Naive thymus-derived CD4-positive, alpha-beta T cell (primary cell): Measurements from ENCODE around the gene PLAGL2. TPM values are rescaled to one million over a fixed set of nuclear protein-coding genes. Genes with fewer than 3 reads are reported as not detected.
A peak's percentile ranks its signal among the peaks of the same experiment; 100 is the strongest.
"Not testable (repeated sequence)": the region's sequence is repeated elsewhere in the genome, so short reads cannot be mapped to it uniquely, and the experiment has no call there.

Experiments used
- ATAC-seq: fragments of 150-1000 bp; cut with Tn5 transposase; 2 replicates; pipeline ENCODE4 v1.10.0; 2021; ENCODE audit warnings: mild to moderate bottlenecking, moderate library complexity
- CTCF ChIA-PET: fragments of 350-600 bp; sonication (Branson Sonifier 250); formaldehyde crosslinking; loops from one replicate; lab custom pipeline; 2021; ENCODE audit warnings: antibody characterized with exemption; lab: Charles Lee
- POLR2A ChIA-PET: fragments of 350-600 bp; sonication (Branson Sonifier 250); formaldehyde crosslinking; loops from one replicate; lab custom pipeline; 2021; ENCODE audit warnings: antibody characterized with exemption, inconsistent platforms; lab: Charles Lee
- DNase-seq, 9 donors: peaks; one replicate each; pipeline versions ENCODE4 v3.0.0 to v3.0.0-alpha.2; 2020 to 2022; ENCODE audit warnings: mixed read lengths in 1 of 9
- H3K27ac ChIP-seq: one replicate; pipeline ENCODE4 v1.7.0; 2013; ENCODE audit warnings: mild to moderate bottlenecking, low read depth, low read length, moderate library complexity
- H3K27me3 ChIP-seq, 2 donors: one replicate each; pipeline ENCODE4 v1.7.0; 2013; ENCODE audit warnings: low read length in 2 of 2, mild to moderate bottlenecking in 2 of 2, moderate library complexity in 2 of 2; ENCODE audit not compliant: control insufficient read depth in 2 of 2, insufficient read depth in 2 of 2
- H3K36me3 ChIP-seq, 3 experiments: 1 replicate in 2 of 3; 2 replicates in 1 of 3; pipeline ENCODE4 v1.7.0; 2013; ENCODE audit warnings: low read length in 3 of 3, mild to moderate bottlenecking in 3 of 3, moderate library complexity in 1 of 3; ENCODE audit not compliant: insufficient read depth in 3 of 3, control insufficient read depth in 2 of 3
- H3K4me1 ChIP-seq, 2 donors: one replicate each; pipeline ENCODE4 v1.7.0; 2013; ENCODE audit warnings: low read length in 2 of 2, mild to moderate bottlenecking in 2 of 2, moderate library complexity in 1 of 2; ENCODE audit not compliant: control insufficient read depth in 2 of 2, insufficient read depth in 2 of 2
- H3K4me3 ChIP-seq: 2 replicates; pipeline ENCODE4 v1.7.0; 2013; ENCODE audit warnings: mild to moderate bottlenecking, low read length
- H3K9me3 ChIP-seq, 3 experiments: 1 replicate in 2 of 3; 2 replicates in 1 of 3; pipeline ENCODE4 v1.7.0; 2013; ENCODE audit warnings: low read length in 3 of 3; ENCODE audit not compliant: control insufficient read depth in 2 of 3
- H3K27ac Mint-ChIP-seq, 9 donors: one replicate each; pipeline ENCODE4 v1.8.0; 2020 to 2022; ENCODE audit warnings: mixed read lengths in 9 of 9, mild to moderate bottlenecking in 8 of 9, moderate library complexity in 5 of 9, inconsistent platforms in 2 of 9
- H3K27me3 Mint-ChIP-seq, 5 donors: one replicate each; pipeline ENCODE4 v1.8.0; 2021 to 2022; ENCODE audit warnings: mixed read lengths in 5 of 5, mild to moderate bottlenecking in 1 of 5
- H3K36me3 Mint-ChIP-seq, 5 donors: one replicate each; pipeline ENCODE4 v1.8.0; 2020 to 2022; ENCODE audit warnings: mixed read lengths in 5 of 5, mild to moderate bottlenecking in 3 of 5, inconsistent platforms in 1 of 5
- H3K4me1 Mint-ChIP-seq, 7 donors: one replicate each; pipeline ENCODE4 v1.8.0; 2020 to 2022; ENCODE audit warnings: mixed read lengths in 7 of 7, mild to moderate bottlenecking in 3 of 7, inconsistent platforms in 1 of 7
- H3K4me3 Mint-ChIP-seq, 10 donors: one replicate each; pipeline ENCODE4 v1.8.0; 2020 to 2022; ENCODE audit warnings: mild to moderate bottlenecking in 10 of 10, mixed read lengths in 10 of 10, moderate library complexity in 6 of 10, inconsistent platforms in 2 of 10
- H3K9me3 Mint-ChIP-seq, 11 donors: one replicate each; pipeline ENCODE4 v1.8.0; 2020 to 2022; ENCODE audit warnings: mixed read lengths in 11 of 11, mild to moderate bottlenecking in 4 of 11, inconsistent platforms in 1 of 11, moderate library complexity in 1 of 11
- intact Hi-C, 2 donors: fragments of 100-400 bp; cut with micrococcal nuclease; formaldehyde crosslinking; loops; one replicate each; pipeline ENCODE4 v1.15.1; 2023
- polyA plus RNA-seq, 2 donors: library from polyadenylated mRNA; unstranded; fragments of 300-500 nt; fragmentation: Illumina TruSeq; gene quantifications; one replicate each; pipeline ENCODE4 v1.2.3, GENCODE V29; 2021
- total RNA-seq, 6 experiments: library from RNA in 5 of 6; stranded (reverse) in 5 of 6; gene quantifications; 1 replicate in 5 of 6; 2 replicates in 1 of 6; pipeline ENCODE4 v1.2.3 and lab custom pipeline; 2021 to 2026

The PLAGL2 gene
- total and polyA plus RNA-seq, 7 experiments from 2014 or later, result 3.1 to 30.1 (median 16.4) TPM

DNA sequence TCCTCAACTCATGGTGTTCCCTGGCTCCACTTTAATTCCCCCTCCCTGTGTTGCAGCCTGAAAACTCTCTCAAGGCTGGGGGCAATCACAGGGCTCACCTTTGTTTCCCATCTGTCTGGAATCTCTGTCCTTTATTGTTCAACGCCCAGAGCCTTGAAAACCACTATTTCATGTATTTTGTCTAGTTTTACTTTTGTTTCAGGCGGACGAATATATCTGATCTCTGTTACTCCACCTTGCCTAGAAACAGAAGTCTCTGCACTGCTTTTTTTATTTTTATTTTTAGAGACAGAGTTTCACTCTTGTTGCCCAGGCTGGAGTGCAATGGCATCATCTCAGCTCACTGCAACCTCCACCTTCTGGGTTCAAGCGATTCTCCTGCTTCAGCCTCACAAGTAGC is 27.6 kb downstream of the PLAGL2 start:
- Mint-ChIP-seq H3K4me1 (peaks cover 0 to 6% (median 2%) of the 10 kb centered on the region in 7 donors), H3K27ac (no peak overlapping the region), H3K36me3 (peaks cover 0 to 4% (median 2%) of the 10 kb centered on the region in 5 donors), H3K4me3 (no peak overlapping the region), H3K27me3 (no peaks in the 10 kb centered on the region), H3K9me3 (no peaks in the 10 kb centered on the region)
- Histone ChIP-seq H3K36me3 (no peaks in the 10 kb centered on the region), H3K9me3 (no peaks in the 10 kb centered on the region), H3K4me1 (no peaks in the 10 kb centered on the region), H3K27ac (no peak overlapping the region), H3K4me3 (no peak overlapping the region), H3K27me3 (no peaks in the 10 kb centered on the region)
- ATAC-seq (no peak), DNase-seq (no peak)
- intact Hi-C loops, result no loop called here
- ChIA-PET POLR2A (no interaction called here), CTCF (interaction anchor here (0.7 kb wide), 1 partner anchor 11 kb away, joined by 3 read pairs; no protein-coding TSS in a partner anchor)

GRCh38 chr20:32179515-32179914 is 28.0 kb downstream of the PLAGL2 start:
- ChIA-PET POLR2A (no interaction called here), CTCF (no interaction called here)
- no peaks in the 10 kb centered on the region for H3K9me3 Mint-ChIP-seq
- intact Hi-C loops, result no loop called here
- H3K36me3 Mint-ChIP-seq, result peaks cover 0 to 4% (median 2%) of the 10 kb centered on the region in 5 donors
- no peak overlapping the region for H3K4me3 ChIP-seq
- H3K4me1 Mint-ChIP-seq, result peaks cover 0 to 3% (median 0%) of the 10 kb centered on the region in 7 donors
- H3K27ac ChIP-seq, result no peak overlapping the region
- no peaks in the 10 kb centered on the region for H3K27me3 ChIP-seq
- no peaks in the 10 kb centered on the region for H3K9me3 ChIP-seq
- DNase-seq, result no peak
- no peaks in the 10 kb centered on the region for H3K36me3 ChIP-seq
- H3K4me1 ChIP-seq, result no peaks in the 10 kb centered on the region
- no peak overlapping the region for H3K4me3 Mint-ChIP-seq
- no peak overlapping the region for H3K27ac Mint-ChIP-seq
- no peaks in the 10 kb centered on the region for H3K27me3 Mint-ChIP-seq
- ATAC-seq, result no peak

DNA sequence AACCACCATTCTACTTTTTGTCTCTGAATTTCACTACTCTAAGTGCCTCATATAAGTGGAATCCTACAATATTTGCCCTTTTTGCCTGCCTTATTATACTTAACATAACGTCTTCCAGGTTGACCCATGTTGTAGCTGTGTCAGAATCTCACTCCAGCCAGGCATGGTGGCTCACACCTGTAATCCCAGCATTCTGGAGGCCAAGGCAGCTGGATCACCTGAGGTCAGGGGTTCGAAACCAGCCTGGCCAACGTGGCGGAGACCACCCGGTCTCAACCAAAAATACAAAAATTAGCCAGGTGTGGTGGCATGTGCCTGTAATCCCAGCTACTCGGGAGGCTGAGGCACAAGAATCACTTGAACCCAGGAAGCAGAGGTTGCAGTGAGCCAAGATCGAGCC is 29.8 kb downstream of the PLAGL2 start:
- H3K9me3 Mint-ChIP-seq, H3K36me3 Mint-ChIP-seq, H3K9me3 ChIP-seq, H3K4me1 Mint-ChIP-seq, H3K36me3 ChIP-seq, ATAC-seq, H3K27me3 ChIP-seq, POLR2A ChIA-PET, H3K4me3 Mint-ChIP-seq, H3K27ac Mint-ChIP-seq, H3K27ac ChIP-seq, intact Hi-C loops, H3K27me3 Mint-ChIP-seq, DNase-seq, H3K4me1 ChIP-seq, H3K4me3 ChIP-seq, CTCF ChIA-PET: not testable (repeated sequence)

GRCh38 chr20:32168184-32168910 is 39.2 kb downstream of the PLAGL2 start:
- Histone ChIP-seq H3K27me3 (no peaks in the 10 kb centered on the region), H3K9me3 (no peaks in the 10 kb centered on the region), H3K36me3 (peaks cover 0 to 29% (median 7%) of the 10 kb centered on the region in 3 experiments), H3K27ac (no peak overlapping the region), H3K4me3 (no peak overlapping the region), H3K4me1 (no peaks in the 10 kb centered on the region)
- H3K4me1 Mint-ChIP-seq, result peaks cover 0 to 5% (median 0%) of the 10 kb centered on the region in 7 donors
- peak overlapping the region in 1 of 9 donors; percentile 22 for H3K27ac Mint-ChIP-seq
- H3K36me3 Mint-ChIP-seq, result peaks cover 5 to 37% (median 18%) of the 10 kb centered on the region in 5 donors
- intact Hi-C loops, result no loop called here
- no peaks in the 10 kb centered on the region for H3K27me3 Mint-ChIP-seq
- H3K4me3 Mint-ChIP-seq, result no peak overlapping the region
- peaks cover 0 to 5% (median 0%) of the 10 kb centered on the region in 11 donors for H3K9me3 Mint-ChIP-seq
- ATAC-seq (no peak), DNase-seq (no peak)
- ChIA-PET CTCF (interaction anchor here (0.6 kb wide), 1 partner anchor 12 kb away, joined by 3 read pairs; no protein-coding TSS in a partner anchor), POLR2A (interaction anchor here (0.7 kb wide), 1 partner anchor 33 kb away, joined by 3 read pairs; no protein-coding TSS in a partner anchor)

GRCh38 chr20:32167552-32167951 is 40.0 kb downstream of the PLAGL2 start:
- no peaks in the 10 kb centered on the region for H3K9me3 ChIP-seq
- peaks cover 0 to 5% (median 0%) of the 10 kb centered on the region in 7 donors for H3K4me1 Mint-ChIP-seq
- H3K27me3 Mint-ChIP-seq, result no peaks in the 10 kb centered on the region
- H3K9me3 Mint-ChIP-seq, result peaks cover 0 to 5% (median 0%) of the 10 kb centered on the region in 11 donors
- H3K4me3 Mint-ChIP-seq, result no peak overlapping the region
- H3K36me3 Mint-ChIP-seq, result peaks cover 7 to 39% (median 19%) of the 10 kb centered on the region in 5 donors
- H3K36me3 ChIP-seq, result peaks cover 0 to 31% (median 7%) of the 10 kb centered on the region in 3 experiments
- no peak overlapping the region for H3K27ac ChIP-seq
- CTCF ChIA-PET, result no interaction called here
- intact Hi-C loops, result no loop called here
- H3K27me3 ChIP-seq, result no peaks in the 10 kb centered on the region
- H3K4me3 ChIP-seq, result no peak overlapping the region
- H3K27ac Mint-ChIP-seq, result peak overlapping the region in 5 of 9 donors; percentile 4 to 73 (median 20)
- no peak for DNase-seq
- no peak for ATAC-seq
- no peaks in the 10 kb centered on the region for H3K4me1 ChIP-seq
- POLR2A ChIA-PET, result no interaction called here

- Histone ChIP-seq H3K4me3 (no peak overlapping the region), H3K9me3 (no peaks in the 10 kb centered on the region), H3K36me3 (peaks cover 0 to 47% (median 13%) of the 10 kb centered on the region in 3 experiments), H3K27me3 (no peaks in the 10 kb centered on the region), H3K27ac (no peak overlapping the region), H3K4me1 (no peaks in the 10 kb centered on the region)
- Mint-ChIP-seq H3K27me3 (no peaks in the 10 kb centered on the region), H3K27ac (peak overlapping the region in 1 of 9 donors; percentile 17), H3K4me3 (no peak overlapping the region), H3K4me1 (peaks cover 0 to 5% (median 0%) of the 10 kb centered on the region in 7 donors), H3K9me3 (peaks cover 0 to 5% (median 0%) of the 10 kb centered on the region in 11 donors), H3K36me3 (peaks cover 10 to 50% (median 31%) of the 10 kb centered on the region in 5 donors)
- POLR2A ChIA-PET, result no interaction called here
- CTCF ChIA-PET, result interaction anchor here (0.5 kb wide), 1 partner anchor 134 kb away, joined by 3 read pairs; no protein-coding TSS in a partner anchor
- intact Hi-C loops, result no loop called here
- DNase-seq, result no peak
- no peak for ATAC-seq
Observed at GRCh38 chr20:32165836-32166545, 41.6 kb downstream of the PLAGL2 start.
